ENCODE measurements around the gene SPRR2G. TPM values are rescaled to one million over a fixed set of nuclear protein-coding genes. Genes with fewer than 3 reads are reported as not detected.
"Not testable (repeated sequence)": the region's sequence is repeated elsewhere in the genome, so short reads cannot be mapped to it uniquely, and the experiment has no call there.

Gene SPRR2G
- total RNA-seq, 1 experiment from 2014 or later: not detected

DNA sequence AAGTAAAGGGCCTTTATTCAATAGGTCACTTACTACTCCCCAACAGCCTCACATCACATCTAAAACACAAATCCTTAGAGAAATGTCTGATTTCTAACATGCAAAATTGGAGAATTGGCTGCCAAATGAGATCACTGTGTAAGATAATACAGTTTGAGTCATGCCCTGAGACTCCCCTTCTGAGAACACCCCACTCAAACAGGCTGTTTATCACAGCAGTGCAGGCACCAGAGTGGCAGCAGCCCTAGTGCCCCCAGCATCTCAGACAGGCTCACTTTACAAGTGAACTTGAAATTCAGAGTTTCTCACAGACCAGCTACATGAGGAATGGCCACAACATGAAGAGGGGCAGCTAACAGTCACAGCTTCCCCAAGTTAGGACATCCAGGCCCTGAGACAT, 35.4 kb downstream of the SPRR2G start:
- DNase-seq (ENCODE audit: low read depth): not testable (repeated sequence)

DNA sequence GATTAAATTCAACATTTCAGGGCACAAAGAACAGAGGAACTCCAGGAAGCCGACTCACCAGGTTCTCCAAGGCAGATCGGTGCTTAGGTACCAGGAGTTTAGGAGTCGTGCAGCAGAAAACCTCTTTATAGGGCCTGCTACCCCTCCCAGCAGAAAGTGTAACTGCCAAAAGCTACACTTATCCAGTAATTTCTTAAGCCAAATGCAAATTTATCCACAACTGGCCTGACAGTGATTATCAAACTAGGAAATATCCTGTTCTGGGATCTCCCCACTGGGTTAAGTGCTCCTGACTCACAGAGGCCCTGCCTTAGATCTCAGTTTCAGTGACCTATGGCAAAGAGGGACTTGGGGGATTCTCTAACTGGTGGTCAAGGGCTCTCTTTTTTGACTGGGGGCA, 37.3 kb downstream of the SPRR2G start, which contains the start of gene SPRR2F:
TSS of gene SPRR2F (minus strand) at position 101 of the 400 bp plus-strand sequence. CDS start 783 bp downstream, outside the sequence.
- no peak for DNase-seq (ENCODE audit: low read depth)

DNA sequence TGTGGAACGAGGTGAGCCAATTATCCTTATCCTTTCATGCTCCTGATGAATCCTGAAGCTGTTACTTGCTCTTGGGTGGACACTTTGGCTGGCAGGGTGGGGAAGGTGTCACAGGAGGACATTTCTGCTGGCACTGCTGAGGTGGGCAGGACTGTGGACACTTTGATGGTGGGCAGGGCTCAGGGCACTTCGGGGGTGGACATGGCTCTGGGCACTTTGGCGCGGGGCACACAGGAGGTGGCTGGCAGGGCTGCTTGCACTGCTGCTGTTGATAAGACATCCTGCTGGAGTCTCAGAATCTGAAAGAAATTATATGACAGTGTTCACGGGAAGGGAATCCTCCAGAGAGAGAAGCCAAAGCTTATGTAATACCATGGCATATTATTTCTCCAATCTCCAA, 38.2 kb downstream of the SPRR2G start:
- DNase-seq (ENCODE audit: low read depth): not testable (repeated sequence)

DNA sequence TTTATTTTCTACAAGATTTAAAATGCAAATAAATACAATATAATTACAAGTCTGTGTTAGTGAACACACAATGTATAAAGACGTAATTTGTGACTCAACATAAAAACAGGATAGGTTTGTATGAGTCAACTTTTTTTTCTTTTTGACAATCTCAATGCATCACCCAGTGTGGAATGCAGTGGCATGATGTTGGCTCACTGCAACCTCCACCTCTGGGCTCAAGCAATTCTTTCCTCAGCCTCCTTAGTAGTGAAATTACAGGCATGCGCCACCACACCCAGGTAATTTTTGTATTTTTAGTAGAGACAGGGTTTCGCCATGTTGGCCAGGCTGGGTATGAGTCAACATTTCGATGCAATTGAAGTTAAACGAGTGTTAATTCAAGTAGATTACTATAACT, 50.4 kb downstream of the SPRR2G start:
- DNase-seq (ENCODE audit: low read depth): peak; percentile 97

Small RNA genes lying within 50 kb of the gene (small RNA-seq; reads per million reads assigned to genes)
- gene SPRR2C: not detected

Other genes with a start within 250 kb of the SPRR2G start
- 0.26 and 0.33 TPM in 2 replicates for gene IVL, start 242.3 kb downstream of the SPRR2G start, total RNA-seq (2014; rRNA removed; shearing (Covaris generic))
- gene SPRR5, start 203.7 kb downstream of the SPRR2G start, total RNA-seq (2014; rRNA removed; shearing (Covaris generic)): not detected in 2 replicates
- gene SPRR4, start 180.2 kb downstream of the SPRR2G start, total RNA-seq (2014; rRNA removed; shearing (Covaris generic)): not detected in 2 replicates
- not detected in 2 replicates for gene SPRR1A, start 166.8 kb downstream of the SPRR2G start, total RNA-seq (2014; rRNA removed; shearing (Covaris generic))
- gene SPRR3, start 149.1 kb downstream of the SPRR2G start, total RNA-seq (2014; rRNA removed; shearing (Covaris generic)): not detected in 2 replicates
- not detected in 2 replicates for gene SPRR1B, start 119.7 kb downstream of the SPRR2G start, total RNA-seq (2014; rRNA removed; shearing (Covaris generic))
- 1.5 TPM in 1 of 2 replicates, not detected in the other for gene SPRR2D, start 109.8 kb downstream of the SPRR2G start, total RNA-seq (2014; rRNA removed; shearing (Covaris generic))
- not detected in 2 replicates for gene SPRR2A, start 93.4 kb downstream of the SPRR2G start, total RNA-seq (2014; rRNA removed; shearing (Covaris generic))
- not detected in 2 replicates for gene SPRR2B, start 79.3 kb downstream of the SPRR2G start, total RNA-seq (2014; rRNA removed; shearing (Covaris generic))
- not detected in 2 replicates for gene SPRR2E, start 56.4 kb downstream of the SPRR2G start, total RNA-seq (2014; rRNA removed; shearing (Covaris generic))
- gene SPRR2F, start 37.4 kb downstream of the SPRR2G start, total RNA-seq (2014; rRNA removed; shearing (Covaris generic)): not detected in 2 replicates
- not detected in 2 replicates for gene LELP1, start 52.5 kb upstream of the SPRR2G start, total RNA-seq (2014; rRNA removed; shearing (Covaris generic))
- gene PRR9, start 66.7 kb upstream of the SPRR2G start, total RNA-seq (2014; rRNA removed; shearing (Covaris generic)): 1.3 and 2.0 TPM in 2 replicates
- not detected in 2 replicates for gene LORICRIN, start 108.8 kb upstream of the SPRR2G start, total RNA-seq (2014; rRNA removed; shearing (Covaris generic))
- gene PGLYRP3, start 162.1 kb upstream of the SPRR2G start, total RNA-seq (2014; rRNA removed; shearing (Covaris generic)): not detected in 2 replicates
- gene PGLYRP4, start 198.0 kb upstream of the SPRR2G start, total RNA-seq (2014; rRNA removed; shearing (Covaris generic)): not detected in 2 replicates
- not detected in 2 replicates for gene S100A9, start 207.0 kb upstream of the SPRR2G start, total RNA-seq (2014; rRNA removed; shearing (Covaris generic))
- not detected in 2 replicates for gene S100A12, start 224.7 kb upstream of the SPRR2G start, total RNA-seq (2014; rRNA removed; shearing (Covaris generic))
- gene S100A8, start 240.2 kb upstream of the SPRR2G start, total RNA-seq (2014; rRNA removed; shearing (Covaris generic)): not detected in 2 replicates